Hepatocyte (in vitro differentiated cells): Measurements from ENCODE around the gene ZNF500. TPM values are rescaled to one million over a fixed set of nuclear protein-coding genes. Genes with fewer than 3 reads are reported as not detected.

Experiments used
- DNase-seq: peaks from one replicate; pipeline ENCODE4 v3.0.0-alpha.2; 2016; ENCODE audit warnings: low spot score
- H2AFZ ChIP-seq: fragments of 200-600 bp; sonication (generic); 2 replicates; pipeline ENCODE4 v1.6.0; 2016; ENCODE audit warnings: antibody characterized with exemption, mild to moderate bottlenecking
- H3K27ac ChIP-seq: fragments of 200-600 bp; sonication (generic); 2 replicates; pipeline ENCODE4 v1.5.1; 2016; ENCODE audit warnings: mild to moderate bottlenecking
- H3K27me3 ChIP-seq: fragments of 200-600 bp; sonication (generic); 2 replicates; pipeline ENCODE4 v1.6.1; 2016
- H3K36me3 ChIP-seq: fragments of 200-600 bp; sonication (generic); replicated peaks from 2 replicates; pipeline ENCODE4 v1.5.1; 2016; ENCODE audit warnings: low read depth; ENCODE audit not compliant: insufficient read depth
- H3K4me1 ChIP-seq: fragments of 200-600 bp; sonication (generic); 2 replicates; pipeline ENCODE4 v1.5.1; 2016; ENCODE audit warnings: mild to moderate bottlenecking, moderate library complexity; ENCODE audit not compliant: insufficient read depth
- H3K4me2 ChIP-seq: fragments of 200-600 bp; sonication (generic); 2 replicates; pipeline ENCODE4 v1.6.0; 2016
- H3K4me3 ChIP-seq: fragments of 200-600 bp; sonication (generic); 2 replicates; pipeline ENCODE4 v1.5.1; 2016; ENCODE audit warnings: mild to moderate bottlenecking
- H3K79me2 ChIP-seq: fragments of 200-600 bp; sonication (generic); 2 replicates; pipeline ENCODE4 v1.6.0; 2017; ENCODE audit warnings: mild to moderate bottlenecking
- H3K9me2 ChIP-seq: fragments of 200-600 bp; sonication (generic); replicated peaks from 2 replicates; pipeline ENCODE4 v1.6.0; 2017; ENCODE audit warnings: mild to moderate bottlenecking; ENCODE audit not compliant: insufficient read depth
- H3K9me3 ChIP-seq: fragments of 200-600 bp; sonication (generic); 2 replicates; pipeline ENCODE4 v1.5.1; 2016; ENCODE audit warnings: low read depth, mild to moderate bottlenecking
- H4K20me1 ChIP-seq: fragments of 200-600 bp; sonication (generic); 2 replicates; pipeline ENCODE4 v1.6.0; 2016; ENCODE audit warnings: mild to moderate bottlenecking; ENCODE audit not compliant: insufficient read depth, poor library complexity, severe bottlenecking
- CTCF ChIP-seq: fragments of 200-600 bp; sonication (generic); IDR thresholded peaks from 2 replicates; pipeline ENCODE4 v1.5.1; 2016; ENCODE audit warnings: antibody characterized with exemption, mild to moderate bottlenecking; ENCODE audit not compliant: poor library complexity
- EZH2 ChIP-seq: fragments of 200-600 bp; sonication (generic); IDR thresholded peaks from 2 replicates; pipeline ENCODE4 v1.6.1; 2016; ENCODE audit warnings: antibody characterized with exemption, mild to moderate bottlenecking, borderline replicate concordance
- EZH2phosphoT487 ChIP-seq: fragments of 200-600 bp; sonication (generic); IDR thresholded peaks from one replicate; pipeline ENCODE4 v1.6.1; 2018; ENCODE audit warnings: antibody characterized with exemption, mild to moderate bottlenecking, low read depth, moderate library complexity; ENCODE audit not compliant: unreplicated experiment, severe bottlenecking
- WGBS: methylation state at CpG from one replicate; pipeline ENCODE4 v1.1.6; 2016; ENCODE audit warnings: low lambda C conversion rate; ENCODE audit errors: missing lambda C conversion rate; 5-methylcytosine and 5-hydroxymethylcytosine counted together
- polyA plus RNA-seq: library from polyadenylated mRNA; unstranded; fragments of >200 nt; fragmentation: Nextera tagmentation; extraction: Ambion mirVana; gene quantifications from 2 replicates; pipeline ENCODE4 v1.2.1, GENCODE V29; 2016
- total RNA-seq: library from RNA; depleted of rRNA; stranded (reverse); fragments of >200 nt; gene quantifications from 2 replicates; pipeline ENCODE4 v1.2.3, GENCODE V29; 2014

Gene ZNF500
- total and polyA plus RNA-seq, 2 experiments from 2014 or later, result 10.4 to 10.6 TPM

- H3K27ac ChIP-seq, result no peak overlapping the region
- H3K9me2 ChIP-seq, result no peaks in the 10 kb centered on the region
- no peak for TF ChIP-seq EZH2phosphoT487
- no peak for TF ChIP-seq EZH2
- TF ChIP-seq CTCF, result no peak
- no peaks in the 10 kb centered on the region for H3K27me3 ChIP-seq
- H3K4me2 ChIP-seq, result no peak overlapping the region
- H4K20me1 ChIP-seq, result no peaks in the 10 kb centered on the region
- no peak for DNase-seq
- no peaks in the 10 kb centered on the region for H3K79me2 ChIP-seq
- no peak overlapping the region for H2AFZ ChIP-seq
- H3K4me3 ChIP-seq, result no peak overlapping the region
- no peaks in the 10 kb centered on the region for H3K4me1 ChIP-seq
- H3K9me3 ChIP-seq, result no peaks in the 10 kb centered on the region
- 87% methylated on average over 5 of the region's 5 CpGs for WGBS
- no peaks in the 10 kb centered on the region for H3K36me3 ChIP-seq
Observed at GRCh38 chr16:4772351-4772750, 5.4 kb upstream of the ZNF500 start.

GRCh38 chr16:4771646-4772045 is 4.7 kb upstream of the ZNF500 start:
- H3K4me2 ChIP-seq, result no peak overlapping the region
- no peak overlapping the region for H3K27ac ChIP-seq
- no peaks in the 10 kb centered on the region for H4K20me1 ChIP-seq
- H3K4me3 ChIP-seq, result no peak overlapping the region
- H3K9me2 ChIP-seq, result no peaks in the 10 kb centered on the region
- no peaks in the 10 kb centered on the region for H3K4me1 ChIP-seq
- TF ChIP-seq EZH2, result no peak
- TF ChIP-seq EZH2phosphoT487, result no peak
- no peak for TF ChIP-seq CTCF
- no peak for DNase-seq
- WGBS, result 61% methylated on average over 3 of the region's 3 CpGs
- no peaks in the 10 kb centered on the region for H3K36me3 ChIP-seq
- H3K27me3 ChIP-seq, result no peaks in the 10 kb centered on the region
- no peak overlapping the region for H2AFZ ChIP-seq
- peaks cover 3% of the 10 kb centered on the region for H3K79me2 ChIP-seq
- H3K9me3 ChIP-seq, result no peaks in the 10 kb centered on the region

- Histone ChIP-seq H3K79me2 (peaks cover 24% of the 10 kb centered on the region), H2AFZ (peak overlapping the region; percentile 74), H3K4me2 (peak overlapping the region; percentile 77), H3K27me3 (no peaks in the 10 kb centered on the region), H4K20me1 (no peaks in the 10 kb centered on the region), H3K4me3 (no peak overlapping the region), H3K9me2 (no peaks in the 10 kb centered on the region), H3K36me3 (no peaks in the 10 kb centered on the region), H3K27ac (no peak overlapping the region), H3K9me3 (no peaks in the 10 kb centered on the region), H3K4me1 (no peaks in the 10 kb centered on the region)
- WGBS, result 80% methylated on average over 7 of the region's 7 CpGs
- TF ChIP-seq CTCF, result no peak
- no peak for TF ChIP-seq EZH2
- no peak for DNase-seq
Observed at GRCh38 chr16:4769306-4769638, 2.3 kb upstream of the ZNF500 start.
